ENCODE measurements around the gene OLA1.

OLA1 gene

GRCh38 chr2:174035117-174035635 lies 213.2 kb downstream of the OLA1 start:
- no peak for DNase-seq (ENCODE audit: low read depth)

GRCh38 chr2:174033163-174033550 lies 215.2 kb downstream of the OLA1 start:
- no peak for DNase-seq (ENCODE audit: low read depth)

GRCh38 chr2:174031226-174031625 lies 217.1 kb downstream of the OLA1 start:
- DNase-seq (ENCODE audit: low read depth) = no peak

- no peak for DNase-seq (ENCODE audit: low read depth)
Observed at GRCh38 chr2:174028935-174029334, 219.4 kb downstream of the OLA1 start.

- DNase-seq (ENCODE audit: low read depth) = no peak
Observed at GRCh38 chr2:174027956-174028355, 220.4 kb downstream of the OLA1 start.

GRCh38 chr2:174026122-174026845 lies 222.0 kb downstream of the OLA1 start:
- DNase-seq (ENCODE audit: low read depth) = no peak

- DNase-seq (ENCODE audit: low read depth) = no peak
Observed at GRCh38 chr2:174025271-174026121, 222.8 kb downstream of the OLA1 start.

- no peak for DNase-seq (ENCODE audit: low read depth)
Observed at GRCh38 chr2:174024524-174025270, 223.6 kb downstream of the OLA1 start.

- no peak for DNase-seq (ENCODE audit: low read depth)
Observed at GRCh38 chr2:174023591-174024523, 224.5 kb downstream of the OLA1 start.
